22Rv1 (cell line): ENCODE data around the gene ABL2.
"Not testable (repeated sequence)": the region's sequence is repeated elsewhere in the genome, so short reads cannot be mapped to it uniquely, and the experiment has no call there.

Source experiments
- H3K27ac ChIP-seq: fragments of 450-650 bp; 2 replicates; pipeline ENCODE4 v1.5.1; 2017
- CTCF ChIP-seq: fragments of 450-650 bp; IDR thresholded peaks from 2 replicates; pipeline ENCODE4 v1.5.1; 2017; ENCODE audit warnings: mild to moderate bottlenecking
- ZFX ChIP-seq: fragments of 450-650 bp; IDR thresholded peaks from 2 replicates; pipeline ENCODE4 v1.6.1; 2017; ENCODE audit warnings: antibody characterized with exemption, borderline replicate concordance

Gene ABL2

GRCh38 chr1:179178183-179178582, 51.3 kb downstream of the ABL2 start:
- no peak overlapping the region for H3K27ac ChIP-seq
- no peak for TF ChIP-seq CTCF
- TF ChIP-seq ZFX, result no peak

DNA sequence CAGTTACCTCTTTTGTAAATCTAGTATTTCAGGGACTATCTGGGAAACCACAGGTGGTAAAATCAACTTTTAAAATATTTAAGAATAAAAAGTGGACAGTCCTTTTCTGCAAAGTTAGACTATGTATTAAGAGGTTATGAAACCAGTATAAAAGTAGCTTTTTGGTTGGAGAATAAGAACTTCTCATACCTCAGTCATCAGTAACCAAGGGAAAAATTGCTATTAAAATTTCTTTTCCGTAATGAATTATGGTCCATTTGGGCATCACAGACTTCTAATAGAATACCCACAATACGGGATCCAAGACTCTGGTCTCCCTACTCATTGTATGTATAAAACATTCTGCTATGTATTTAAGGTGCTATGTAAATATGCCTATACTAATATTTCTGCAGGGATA, 51.9 kb downstream of the ABL2 start:
- TF ChIP-seq ZFX, result no peak
- TF ChIP-seq CTCF, result no peak

GRCh38 chr1:179177182-179177581, 52.3 kb downstream of the ABL2 start:
- H3K27ac ChIP-seq, result no peak overlapping the region
- no peak for TF ChIP-seq ZFX
- no peak for TF ChIP-seq CTCF

More for the DNA sequence above, 51.9 kb downstream of the ABL2 start:
- no peak overlapping the region for H3K27ac ChIP-seq

GRCh38 chr1:179175011-179175841, 54.3 kb downstream of the ABL2 start:
- no peak for TF ChIP-seq CTCF
- TF ChIP-seq ZFX, result no peak
- H3K27ac ChIP-seq, result no peak overlapping the region

DNA sequence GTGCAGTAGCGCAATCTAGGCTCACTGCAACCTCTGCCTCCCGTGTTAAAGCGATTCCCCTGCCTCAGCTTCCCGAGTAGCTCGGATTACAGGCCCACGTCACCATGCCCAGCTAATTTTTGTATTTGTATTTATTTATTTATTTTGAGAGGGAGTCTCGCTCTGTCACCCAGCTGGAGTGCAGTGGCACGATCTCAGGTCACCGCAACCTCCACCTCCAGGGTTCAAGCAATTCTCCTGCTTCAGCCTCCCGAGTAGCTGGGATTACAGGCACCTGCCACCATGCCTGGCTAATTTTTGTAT, 59.1 kb downstream of the ABL2 start:
- not testable (repeated sequence) for H3K27ac ChIP-seq

DNA sequence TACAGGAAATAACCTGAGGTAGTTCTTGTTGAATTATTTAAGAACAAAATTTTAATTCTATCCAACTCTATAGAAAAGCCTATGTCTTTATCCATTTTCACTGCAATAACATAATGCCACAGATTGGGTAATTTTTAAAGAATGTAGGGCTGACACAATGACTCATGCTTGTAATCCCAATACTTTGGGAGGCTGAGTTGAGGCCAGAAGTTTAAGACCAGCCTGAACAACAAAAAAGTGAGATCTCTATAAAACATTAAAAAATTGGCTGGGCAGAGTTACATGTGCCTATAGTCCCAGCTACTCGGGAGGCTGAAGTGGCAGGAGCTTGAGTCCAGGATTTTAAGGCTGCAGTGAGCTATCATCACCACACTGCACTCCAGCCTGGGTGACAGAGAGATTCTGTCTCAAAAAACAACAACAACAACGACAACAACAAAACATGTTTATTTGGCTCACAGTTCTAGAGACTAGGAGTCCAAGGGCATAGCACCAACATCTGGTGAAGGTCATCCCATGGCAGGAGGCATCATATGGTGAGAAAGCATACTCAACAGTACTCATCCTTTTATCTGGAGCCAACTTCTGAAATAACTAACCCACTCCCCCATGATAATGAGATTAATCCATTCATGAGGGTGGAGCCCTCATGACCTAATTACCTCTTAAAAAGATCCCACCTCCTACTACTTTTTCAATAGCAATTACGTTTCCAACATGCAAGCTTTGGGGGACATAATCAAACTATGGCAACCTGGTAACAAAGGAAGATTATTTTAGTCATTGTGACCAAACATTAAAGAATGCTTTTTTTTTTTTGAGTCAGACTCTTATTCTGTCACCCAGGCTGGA, 59.6 kb downstream of the ABL2 start:
- no peak overlapping the region for H3K27ac ChIP-seq
- TF ChIP-seq ZFX (no peak), CTCF (no peak)

DNA sequence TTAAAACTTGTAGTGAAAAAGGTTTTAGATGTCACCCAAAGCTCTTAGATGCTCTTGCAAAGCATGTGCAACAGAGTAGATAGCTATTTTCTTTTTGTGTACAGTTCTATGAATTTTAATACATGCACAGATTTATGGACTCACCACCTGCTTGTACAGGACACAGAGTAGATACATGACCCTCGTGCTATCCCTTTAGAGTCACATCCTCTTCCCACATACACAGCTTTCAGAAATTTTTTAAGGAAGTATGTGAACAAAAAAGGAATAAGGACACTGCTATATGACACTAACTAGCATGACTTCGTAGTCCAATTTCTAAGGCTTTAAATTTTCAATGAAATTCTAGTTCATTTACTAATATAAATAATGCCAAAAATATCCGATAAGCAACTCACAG, 60.9 kb downstream of the ABL2 start:
- no peak overlapping the region for H3K27ac ChIP-seq
- TF ChIP-seq CTCF (no peak), ZFX (no peak)
